Measurements from ENCODE around the gene PUDP.
A peak's percentile ranks its signal among the peaks of the same experiment; 100 is the strongest.
"Not testable (repeated sequence)": the region's sequence is repeated elsewhere in the genome, so short reads cannot be mapped to it uniquely, and the experiment has no call there.

The PUDP gene
- long read RNA-seq, donor 1, transcript PUDP-201 (4 exons, 2,140 nt), result major isoform, 14 of 38 reads
- long read RNA-seq, donor 1, partial matches to known transcripts, result 22 of 38 reads
- long read RNA-seq, donor 1, other reads (novel, unspliced or antisense), result 0 of 38 reads
- long read RNA-seq, donor 2, partial matches to known transcripts, result 9 of 13 reads
- long read RNA-seq, donor 2, other reads (novel, unspliced or antisense), result 0 of 13 reads
- long read RNA-seq, donor 3, partial matches to known transcripts, result 0 of 4 reads
- long read RNA-seq, donor 3, other reads (novel, unspliced or antisense), result 0 of 4 reads
- long read RNA-seq, donor 4, transcript PUDP-201 (4 exons, 2,140 nt), result major isoform, 10 of 25 reads
- long read RNA-seq, donor 4, partial matches to known transcripts, result 15 of 25 reads
- long read RNA-seq, donor 4, other reads (novel, unspliced or antisense), result 0 of 25 reads
- long read RNA-seq, donor 5, transcript PUDP-201 (4 exons, 2,140 nt), result major isoform, 12 of 12 reads
- long read RNA-seq, donor 5, partial matches to known transcripts, result 0 of 12 reads
- long read RNA-seq, donor 5, other reads (novel, unspliced or antisense), result 0 of 12 reads
- long read RNA-seq, donor 6, transcript PUDP-201 (4 exons, 2,140 nt), result major isoform, 11 of 11 reads
- long read RNA-seq, donor 6, partial matches to known transcripts, result 0 of 11 reads
- long read RNA-seq, donor 6, other reads (novel, unspliced or antisense), result 0 of 11 reads
- long read RNA-seq, donor 7, transcript PUDP-201 (4 exons, 2,140 nt), result major isoform, 13 of 47 reads
- long read RNA-seq, donor 7, partial matches to known transcripts, result 34 of 47 reads
- long read RNA-seq, donor 7, other reads (novel, unspliced or antisense), result 0 of 47 reads
- long read RNA-seq, donor 8, transcript PUDP-201 (4 exons, 2,140 nt), result major isoform, 16 of 16 reads
- long read RNA-seq, donor 8, partial matches to known transcripts, result 0 of 16 reads
- long read RNA-seq, donor 8, other reads (novel, unspliced or antisense), result 0 of 16 reads

DNA sequence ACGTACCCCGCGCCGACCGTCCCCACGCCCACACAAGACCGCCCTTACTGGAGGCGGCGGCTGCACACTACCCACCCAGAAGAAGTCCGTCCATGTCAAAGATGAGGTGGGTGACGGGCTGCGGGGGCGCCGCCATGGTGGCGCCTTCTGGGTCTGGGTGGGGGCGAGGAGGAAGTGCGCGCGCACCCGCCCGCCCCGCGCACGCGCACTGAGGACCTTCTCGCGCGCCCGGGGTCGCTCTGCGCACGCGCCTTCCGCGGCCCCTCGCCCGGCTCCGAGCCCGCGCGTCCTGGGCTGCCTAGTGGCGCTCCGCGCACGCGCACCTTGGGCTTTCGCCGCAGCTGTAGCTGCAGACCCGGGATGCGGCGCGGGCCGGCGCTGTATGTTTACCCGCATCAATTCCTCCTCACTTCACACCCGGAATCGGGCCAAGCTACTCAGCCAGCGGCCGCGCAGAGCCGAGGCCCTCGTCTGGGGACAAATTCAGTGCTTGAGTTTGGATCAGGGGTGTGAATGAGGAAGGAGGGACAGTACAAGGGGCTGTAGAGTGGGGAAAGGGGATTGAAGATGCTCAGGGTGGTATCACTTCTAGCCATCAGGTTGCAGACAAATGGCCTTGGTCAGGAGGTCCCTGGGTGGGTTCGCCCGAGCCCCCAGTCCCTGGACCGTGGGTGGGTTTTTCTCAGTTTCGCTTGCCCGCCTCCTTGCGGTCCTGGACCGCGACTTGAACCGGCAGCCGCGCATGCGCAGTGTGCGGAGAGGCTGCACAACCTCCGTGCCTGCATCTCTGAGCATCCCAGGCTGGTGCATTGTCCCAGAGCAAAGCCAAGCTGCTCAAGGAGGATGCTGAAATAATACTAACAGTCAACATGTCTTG is at the start of gene PUDP:
Gene PUDP (minus strand): TSS at position 176 of the 877 bp plus-strand sequence. CDS start 40 bp downstream, at position 136.
- peak; percentile 87 for DNase-seq

DNA sequence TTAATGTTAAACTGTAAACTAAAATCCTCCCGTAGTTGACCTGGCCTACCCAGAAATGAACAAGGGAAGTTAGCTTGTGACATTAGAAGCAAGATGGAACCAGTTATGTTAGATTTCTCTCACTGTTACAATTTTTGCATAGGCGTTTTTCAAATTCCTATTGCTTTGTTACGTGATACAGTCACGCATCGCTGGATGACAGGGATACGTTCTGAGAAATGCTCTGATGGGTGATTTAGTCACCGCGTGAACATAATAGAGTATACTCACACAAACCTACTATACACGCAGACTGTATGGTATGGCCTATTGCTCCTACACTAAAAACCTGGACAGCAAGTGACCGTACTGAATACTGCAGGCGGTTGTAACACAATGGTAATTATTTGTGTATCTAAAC is 46.7 kb upstream of the PUDP start:
- DNase-seq, result no peak

DNA sequence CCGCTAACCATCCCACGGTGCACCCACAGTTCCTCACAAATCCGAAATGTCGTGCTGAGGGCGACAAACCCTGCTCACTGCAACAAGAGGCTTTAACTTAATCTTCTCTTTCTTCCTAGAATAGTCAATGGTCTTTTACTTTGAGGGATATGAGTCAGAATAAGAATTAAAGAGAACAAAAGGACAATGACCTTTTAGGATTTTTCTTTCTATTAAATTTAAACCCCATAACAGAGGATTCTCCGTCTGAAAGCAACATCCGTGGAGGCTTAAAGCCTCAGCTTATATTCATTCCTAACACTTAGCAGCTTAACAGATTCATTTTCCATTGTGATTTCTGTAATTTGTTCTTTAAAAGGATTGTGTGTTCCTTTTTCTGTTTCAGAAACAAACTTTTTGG is 44.9 kb upstream of the PUDP start:
- DNase-seq, result no peak

DNA sequence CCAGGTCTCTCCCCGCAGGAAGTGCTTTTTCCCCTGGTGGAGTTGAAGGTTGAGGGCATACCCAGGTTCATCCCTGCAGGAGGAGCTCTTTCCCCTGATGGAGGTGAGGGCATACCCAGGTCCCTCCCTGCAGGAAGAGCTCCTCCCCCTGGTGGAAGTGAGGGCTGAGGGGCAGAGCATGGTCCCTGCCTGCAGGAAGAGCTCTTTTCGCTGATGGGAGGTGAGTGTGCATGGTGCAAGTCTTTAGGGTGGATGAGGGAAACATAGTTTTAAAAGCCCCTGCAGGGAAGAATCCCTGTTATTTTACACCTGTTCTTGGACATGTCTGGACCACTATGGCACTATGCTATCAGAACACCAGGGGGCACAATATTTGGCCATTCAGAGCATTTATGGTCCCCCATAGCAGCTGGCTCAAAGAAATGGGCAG is 43.7 kb upstream of the PUDP start:
- DNase-seq, result no peak

GRCh38 chrX:7190157-7190556 is 42.2 kb upstream of the PUDP start:
- DNase-seq, result no peak

GRCh38 chrX:7188672-7189071 is 40.7 kb upstream of the PUDP start:
- DNase-seq, result no peak

GRCh38 chrX:7184816-7185215 is 36.9 kb upstream of the PUDP start:
- DNase-seq, result no peak

DNA sequence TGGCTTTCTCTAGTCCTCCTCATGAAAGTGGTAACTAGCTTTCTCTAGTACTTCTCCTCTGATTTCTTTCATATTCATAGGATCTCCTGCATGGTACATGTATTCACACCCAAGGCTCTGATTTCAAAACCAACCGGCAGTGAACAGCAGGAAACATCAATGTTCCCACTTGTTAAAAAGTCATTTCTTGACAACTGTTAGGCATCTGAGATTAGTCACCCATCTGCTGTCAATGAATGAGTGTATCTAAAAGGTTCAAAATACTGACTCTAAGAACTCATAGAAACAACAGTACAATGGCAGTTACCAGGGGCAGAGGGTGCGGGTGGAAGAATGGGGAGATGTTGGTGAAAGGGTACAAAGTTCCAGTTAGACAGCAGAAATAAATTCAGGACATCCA is 31.5 kb upstream of the PUDP start:
- DNase-seq, result no peak

DNA sequence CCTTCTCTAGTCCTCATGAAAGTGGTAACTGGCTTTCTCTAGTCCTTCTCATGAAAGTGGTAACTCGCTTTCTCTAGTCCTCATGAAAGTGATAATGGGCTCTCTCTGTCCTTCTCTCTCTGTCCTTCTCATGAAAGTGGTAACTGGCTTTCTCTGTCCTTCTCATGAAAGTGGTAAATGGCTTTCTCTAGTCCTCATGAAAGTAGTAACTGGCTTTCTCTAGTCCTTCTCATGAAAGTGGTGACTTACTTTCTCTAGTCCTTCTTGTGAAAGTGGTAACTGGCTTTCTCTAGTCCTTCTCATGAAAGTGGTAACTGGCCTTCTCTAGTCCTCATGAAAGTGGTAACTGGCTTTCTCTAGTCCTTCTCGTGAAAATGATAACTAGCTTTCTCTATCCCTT is 30.9 kb upstream of the PUDP start:
- not testable (repeated sequence) for DNase-seq

- no peak for DNase-seq
Measured at GRCh38 chrX:7170898-7171297, 22.9 kb upstream of the PUDP start.

DNA sequence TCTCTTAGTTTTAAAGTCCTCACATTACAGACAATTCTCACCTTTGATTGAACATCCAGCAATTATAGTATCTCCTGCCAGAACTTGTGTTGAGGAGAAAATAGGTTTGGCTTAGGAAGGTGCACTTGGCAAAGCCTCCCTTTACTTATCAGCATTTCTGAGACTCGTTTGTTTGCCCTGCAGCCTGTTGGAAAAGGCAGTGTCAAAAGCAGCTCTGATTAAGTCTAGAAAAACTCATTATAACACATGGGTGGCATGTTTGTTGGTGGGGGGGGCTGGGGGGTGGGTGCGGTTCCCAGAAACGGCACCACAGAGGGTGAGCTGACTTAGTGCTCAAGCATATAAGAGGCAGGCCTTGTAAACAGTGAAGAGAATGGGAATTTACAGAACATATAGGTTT is 21.7 kb upstream of the PUDP start:
- DNase-seq, result no peak

DNA sequence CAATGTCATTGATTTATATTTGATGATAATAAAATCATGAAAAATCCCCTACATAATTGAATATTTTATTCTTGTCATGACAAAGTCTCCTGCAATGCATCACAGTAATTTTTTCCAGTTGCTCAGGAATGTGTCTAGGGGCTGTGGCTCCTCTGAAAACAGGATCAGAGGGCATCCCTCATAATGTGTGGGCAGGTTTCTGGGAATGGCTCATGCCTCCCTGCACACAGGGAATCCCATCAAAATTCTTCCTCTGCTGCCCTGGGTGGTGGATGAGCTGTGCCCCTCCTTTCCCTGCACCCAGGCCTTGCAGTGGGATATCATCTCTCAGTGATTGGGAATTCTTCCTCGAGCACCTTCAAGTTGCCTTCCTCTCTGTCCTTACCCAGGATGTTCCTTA is 20.4 kb upstream of the PUDP start:
- DNase-seq, result no peak

DNA sequence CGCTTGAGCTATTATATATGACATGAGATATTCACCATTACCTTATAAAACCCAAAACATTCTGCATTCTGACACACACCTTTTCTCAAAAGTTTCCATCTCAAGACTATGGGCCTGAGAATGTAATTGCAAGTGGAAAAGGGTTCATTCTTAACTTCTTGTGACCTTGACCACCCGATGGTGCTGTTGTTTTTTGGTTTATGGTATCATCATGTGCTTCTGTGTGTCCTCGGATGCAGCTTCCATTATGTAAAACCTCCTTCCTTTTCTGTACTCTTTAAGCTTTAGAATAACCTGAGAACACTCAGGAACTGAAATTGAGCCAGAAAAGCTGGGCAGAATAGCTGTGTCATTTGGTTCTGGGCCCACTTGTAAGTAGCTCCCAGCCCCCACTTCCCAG is 16.2 kb upstream of the PUDP start:
- DNase-seq, result no peak

- DNase-seq, result no peak
Measured at GRCh38 chrX:7163146-7163677, 15.3 kb upstream of the PUDP start.

GRCh38 chrX:7159149-7159861 is 11.4 kb upstream of the PUDP start:
- no peak for DNase-seq

DNA sequence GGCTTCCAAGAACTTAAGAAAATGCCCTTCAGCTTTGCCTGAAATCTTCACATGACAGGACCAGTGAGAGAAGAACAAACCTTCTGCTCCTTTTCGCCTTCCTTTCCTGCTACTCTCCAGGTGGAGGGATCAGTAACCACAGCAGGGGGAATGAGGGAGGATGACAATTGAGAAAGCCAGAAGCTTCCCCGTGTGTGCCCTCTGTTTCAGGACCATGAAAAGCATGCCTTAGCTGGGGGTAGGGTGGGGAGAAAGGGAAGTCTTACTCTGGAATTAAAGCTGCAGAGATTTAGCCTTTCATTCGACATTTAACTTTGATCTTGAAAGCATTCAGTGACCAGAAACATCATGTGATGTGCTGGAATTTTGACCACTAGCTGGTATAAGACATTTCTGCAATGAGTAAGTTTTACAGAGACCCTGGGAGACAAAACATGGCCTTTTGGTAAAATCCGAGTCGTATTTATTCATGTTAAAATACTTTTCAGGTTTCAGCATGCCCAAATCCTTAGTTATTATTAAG is 10.6 kb upstream of the PUDP start:
- no peak for DNase-seq

DNA sequence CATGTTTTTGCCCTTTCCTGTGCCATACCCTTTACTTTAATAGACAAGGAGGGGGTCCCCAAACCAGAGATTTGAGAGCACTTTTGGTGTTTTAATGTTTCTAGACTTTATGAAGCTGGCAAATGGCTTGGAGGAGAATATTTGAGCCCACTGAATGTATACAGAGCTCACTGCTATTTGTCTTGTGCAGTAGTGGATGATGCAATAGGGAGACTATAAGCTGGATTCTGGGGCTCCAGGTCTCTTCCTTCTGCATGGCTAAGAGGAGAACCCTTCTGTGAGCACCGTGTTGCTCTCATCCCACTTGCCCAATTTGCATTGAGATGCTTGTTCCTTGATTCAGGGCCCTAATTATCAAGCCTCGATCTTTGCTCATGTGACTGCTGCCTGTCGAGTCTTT is 8.9 kb upstream of the PUDP start:
- no peak for DNase-seq

DNA sequence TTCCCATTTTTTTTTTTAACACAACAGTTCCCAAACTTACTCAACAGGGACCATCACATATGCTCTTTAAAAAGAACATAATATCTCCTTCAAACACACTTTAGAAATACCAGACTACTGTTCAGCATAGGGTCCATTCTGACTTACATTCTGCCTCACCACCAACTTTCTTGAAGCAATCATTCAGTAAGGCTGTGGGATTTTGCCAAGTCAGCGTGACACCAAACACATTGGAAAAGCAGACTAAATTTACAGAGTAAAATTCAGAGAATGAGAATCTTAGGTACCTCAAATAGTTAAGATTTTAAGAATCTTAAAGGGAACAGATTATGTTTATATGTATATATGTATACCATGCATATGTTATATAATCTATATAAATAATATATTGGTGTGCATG is 7.2 kb upstream of the PUDP start:
- DNase-seq, result no peak

DNA sequence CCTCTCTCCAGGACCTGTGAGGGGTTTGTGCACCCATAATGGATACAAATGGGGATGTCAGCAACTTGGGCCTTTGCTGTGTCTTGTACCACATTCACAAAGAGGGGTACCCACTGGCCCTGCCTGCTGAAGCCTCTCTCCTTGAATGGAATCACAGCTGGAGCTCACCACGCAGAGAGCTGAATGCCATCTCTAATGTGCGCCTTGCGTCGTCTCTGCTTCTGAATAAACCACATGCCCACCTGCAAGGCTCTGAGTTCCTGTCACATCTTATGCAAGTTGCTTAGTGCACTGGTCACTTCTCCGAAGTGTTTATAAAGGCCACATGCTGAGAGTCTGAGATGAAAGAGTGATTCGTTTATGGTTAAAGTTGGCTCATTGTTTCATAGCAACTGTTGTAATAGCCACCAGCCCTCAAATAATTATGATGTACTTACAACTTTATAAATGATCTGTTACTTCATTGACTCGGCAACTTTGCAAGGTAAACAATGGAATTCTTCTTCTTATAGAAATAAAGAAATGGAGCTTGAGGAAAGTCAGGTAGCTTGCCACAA is 6.2 kb upstream of the PUDP start:
- DNase-seq, result no peak

DNA sequence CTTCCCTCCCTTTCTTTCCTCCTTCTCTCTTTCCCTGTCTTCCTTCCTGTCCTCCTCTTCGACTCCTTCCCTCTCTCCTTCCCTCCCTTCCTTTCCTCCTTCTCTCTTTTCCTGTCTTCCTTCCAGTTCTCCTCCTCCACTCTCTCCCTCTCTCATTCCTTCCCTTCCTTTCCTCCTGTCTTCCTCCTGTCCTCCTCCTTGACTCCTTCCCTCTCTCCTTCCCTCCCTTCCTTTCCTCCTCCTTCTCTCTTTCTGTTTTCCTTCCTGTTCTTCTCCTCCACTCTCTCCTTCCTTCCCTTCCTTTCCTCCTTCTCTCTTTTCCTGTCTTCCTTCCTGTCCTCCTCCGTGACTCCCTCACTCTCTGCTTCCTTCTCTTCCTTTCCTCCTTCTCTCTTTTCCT is 5.3 kb upstream of the PUDP start:
- DNase-seq, result no peak

- no peak for DNase-seq
Measured at GRCh38 chrX:7149411-7149810, 1.5 kb upstream of the PUDP start.
